Fibroblast of mammary gland (primary cell): ENCODE data around the gene BCL7C.
"Not testable (repeated sequence)": the region's sequence is repeated elsewhere in the genome, so short reads cannot be mapped to it uniquely, and the experiment has no call there.

Experiments used
- DNase-seq: peaks from one replicate; pipeline ENCODE4 v3.0.0-alpha.2; 2010; ENCODE audit warnings: low read depth
- H3K4me3 ChIP-seq: 2 replicates; pipeline ENCODE4 v1.5.1; 2011; ENCODE audit warnings: low read depth, mild to moderate bottlenecking, low read length, moderate library complexity; ENCODE audit not compliant: control insufficient read depth
- TF ChIP-seq, protein P1 (sequence below): conservative IDR thresholded peaks from 2 replicates; pipeline ENCODE4 v1.5.1; 2011; ENCODE audit warnings: low read depth, low read length, inconsistent platforms; ENCODE audit not compliant: control insufficient read depth, insufficient read depth

Gene BCL7C

DNA sequence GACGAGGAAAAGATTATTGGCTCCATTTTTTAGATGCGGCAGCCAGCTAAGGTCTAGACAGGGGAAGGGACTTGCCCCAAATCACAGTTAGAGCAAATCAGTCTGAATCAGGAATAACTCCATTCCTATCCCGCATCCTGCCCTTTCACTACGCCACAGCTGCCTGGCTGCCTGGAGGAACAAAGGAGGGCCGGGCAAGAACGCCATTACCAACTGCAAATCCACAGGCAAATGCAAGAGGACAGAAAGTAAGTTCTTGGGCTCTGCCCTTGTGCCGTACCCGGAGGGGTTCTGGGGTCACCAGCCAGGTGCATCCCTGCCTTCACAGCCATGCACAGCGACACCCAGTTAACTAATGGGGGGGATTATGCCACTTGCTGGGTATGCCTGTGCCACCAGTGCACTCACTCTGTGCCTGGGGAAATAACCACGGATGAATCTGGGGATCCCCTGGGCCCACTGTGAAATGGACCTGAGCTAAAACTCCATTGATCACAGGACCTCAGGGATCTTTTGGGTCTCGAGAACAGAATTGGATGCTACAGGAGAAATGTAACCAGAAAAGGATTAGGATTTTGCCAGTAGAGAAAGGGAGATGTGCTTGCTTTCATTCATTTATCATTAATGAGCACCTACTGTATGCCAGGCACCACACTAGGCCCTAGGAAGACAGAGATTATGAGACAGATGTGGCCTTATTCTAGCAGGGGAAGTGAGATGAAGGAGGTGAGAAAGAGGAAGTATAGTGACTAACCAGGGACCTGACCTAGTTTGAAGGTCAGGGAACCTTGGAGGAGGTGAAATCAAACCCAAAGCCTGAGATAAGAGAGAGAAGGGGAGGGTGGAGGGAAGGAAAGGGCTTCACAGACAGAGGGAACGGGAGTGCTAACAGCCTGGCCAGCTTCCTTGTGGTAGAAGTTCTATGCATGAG lies 17.7 kb downstream of the BCL7C start:
- TF ChIP-seq, protein P1, sequence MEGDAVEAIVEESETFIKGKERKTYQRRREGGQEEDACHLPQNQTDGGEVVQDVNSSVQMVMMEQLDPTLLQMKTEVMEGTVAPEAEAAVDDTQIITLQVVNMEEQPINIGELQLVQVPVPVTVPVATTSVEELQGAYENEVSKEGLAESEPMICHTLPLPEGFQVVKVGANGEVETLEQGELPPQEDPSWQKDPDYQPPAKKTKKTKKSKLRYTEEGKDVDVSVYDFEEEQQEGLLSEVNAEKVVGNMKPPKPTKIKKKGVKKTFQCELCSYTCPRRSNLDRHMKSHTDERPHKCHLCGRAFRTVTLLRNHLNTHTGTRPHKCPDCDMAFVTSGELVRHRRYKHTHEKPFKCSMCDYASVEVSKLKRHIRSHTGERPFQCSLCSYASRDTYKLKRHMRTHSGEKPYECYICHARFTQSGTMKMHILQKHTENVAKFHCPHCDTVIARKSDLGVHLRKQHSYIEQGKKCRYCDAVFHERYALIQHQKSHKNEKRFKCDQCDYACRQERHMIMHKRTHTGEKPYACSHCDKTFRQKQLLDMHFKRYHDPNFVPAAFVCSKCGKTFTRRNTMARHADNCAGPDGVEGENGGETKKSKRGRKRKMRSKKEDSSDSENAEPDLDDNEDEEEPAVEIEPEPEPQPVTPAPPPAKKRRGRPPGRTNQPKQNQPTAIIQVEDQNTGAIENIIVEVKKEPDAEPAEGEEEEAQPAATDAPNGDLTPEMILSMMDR = no peak
- peak overlapping the region; percentile 86 for H3K4me3 ChIP-seq
- DNase-seq = peak; percentile 9

DNA sequence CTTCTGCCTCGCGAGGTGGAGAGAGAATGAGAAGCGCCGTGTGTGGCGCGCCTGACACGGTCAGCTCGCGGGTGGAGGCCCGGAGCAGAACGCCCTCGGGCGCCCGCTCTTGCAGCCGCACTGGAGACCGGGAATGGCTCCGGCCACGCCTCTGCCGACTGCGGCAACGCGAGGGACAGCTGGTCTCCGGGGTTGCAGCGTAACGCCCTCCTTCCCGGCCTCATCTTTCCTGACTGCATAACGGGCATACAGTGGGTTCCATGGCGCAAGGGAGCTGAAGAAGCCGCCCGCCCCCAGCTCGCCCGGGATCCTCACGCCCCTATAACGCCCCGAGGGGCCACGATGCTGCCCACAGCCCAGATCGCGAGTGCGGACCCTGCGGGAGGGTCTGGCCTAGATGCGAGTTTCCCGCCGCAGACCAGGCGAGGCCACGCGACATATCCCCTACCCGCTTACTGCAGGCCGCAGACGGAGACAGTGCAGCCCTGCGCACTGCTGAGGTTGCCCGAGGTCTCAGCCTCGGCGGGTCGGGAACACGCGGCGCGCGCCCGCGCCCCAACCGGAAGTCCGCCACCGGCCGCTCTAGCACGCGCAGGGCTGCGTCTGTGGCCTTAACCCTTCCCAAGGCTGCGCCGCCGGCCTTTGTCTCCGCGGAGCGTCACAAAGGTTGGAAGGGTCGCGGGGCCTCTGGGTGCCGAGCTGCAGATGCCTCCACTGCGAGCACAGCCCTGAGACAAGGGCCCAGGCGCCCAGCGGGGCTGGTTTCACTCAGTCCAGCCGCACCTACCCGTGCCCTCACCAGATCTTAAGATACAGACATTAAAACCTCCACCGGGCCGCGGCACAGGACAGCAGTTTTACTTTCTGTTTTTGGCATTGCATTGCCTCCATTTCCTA lies 18.8 kb downstream of the BCL7C start:
- peak; percentile 86 for DNase-seq
- TF ChIP-seq, protein P1 = no peak
- H3K4me3 ChIP-seq = peak overlapping the region; percentile 86

DNA sequence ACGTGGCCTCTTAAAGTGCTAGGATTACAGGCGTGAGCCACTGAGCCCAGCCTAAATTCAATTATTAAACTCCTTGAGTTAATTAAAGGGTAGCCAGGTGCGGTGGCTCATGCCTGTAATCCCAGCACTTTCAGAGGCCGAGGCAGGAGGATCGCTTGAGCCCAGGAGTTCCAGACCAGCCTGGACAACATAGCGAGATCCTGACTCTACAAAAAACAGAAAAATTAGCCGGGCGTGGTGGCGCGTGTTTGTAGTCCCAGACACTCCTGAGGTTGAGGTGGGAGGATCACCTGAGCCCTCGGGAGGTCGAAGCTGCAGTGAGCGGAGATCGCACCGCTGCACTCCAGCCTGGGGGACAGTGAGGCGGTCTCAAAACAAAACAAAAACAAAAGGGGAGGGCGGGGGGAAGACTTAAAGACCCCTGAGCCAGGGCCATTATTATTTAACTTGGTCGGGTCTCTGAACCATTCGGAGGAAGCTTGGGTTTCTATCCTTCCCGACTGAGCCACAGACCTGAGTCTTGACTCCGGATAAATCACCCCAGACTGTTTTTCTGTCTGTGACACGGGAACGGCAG lies 19.5 kb downstream of the BCL7C start:
- DNase-seq = no peak
- TF ChIP-seq, protein P1 = no peak
- H3K4me3 ChIP-seq = peak overlapping the region; percentile 86

DNA sequence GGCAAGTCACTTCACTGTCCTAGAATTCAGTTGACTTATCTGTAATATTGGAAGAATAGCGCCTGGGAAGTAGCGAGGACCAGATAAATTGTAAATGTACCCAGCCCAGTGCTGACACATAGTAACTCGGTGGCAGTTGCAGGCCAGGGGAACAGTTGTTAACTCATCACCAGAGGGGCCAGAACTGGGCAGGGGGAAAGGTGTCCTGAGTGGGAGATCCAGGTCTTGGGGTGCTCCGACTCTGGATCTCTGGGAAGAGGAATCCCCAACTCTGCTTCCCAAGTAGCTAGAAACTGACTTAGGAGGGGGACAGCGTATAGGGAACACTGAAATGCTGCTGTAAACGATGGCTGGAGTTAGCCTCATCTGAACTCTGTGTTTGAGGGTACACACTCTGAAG lies 23.0 kb downstream of the BCL7C start:
- DNase-seq = no peak

DNA sequence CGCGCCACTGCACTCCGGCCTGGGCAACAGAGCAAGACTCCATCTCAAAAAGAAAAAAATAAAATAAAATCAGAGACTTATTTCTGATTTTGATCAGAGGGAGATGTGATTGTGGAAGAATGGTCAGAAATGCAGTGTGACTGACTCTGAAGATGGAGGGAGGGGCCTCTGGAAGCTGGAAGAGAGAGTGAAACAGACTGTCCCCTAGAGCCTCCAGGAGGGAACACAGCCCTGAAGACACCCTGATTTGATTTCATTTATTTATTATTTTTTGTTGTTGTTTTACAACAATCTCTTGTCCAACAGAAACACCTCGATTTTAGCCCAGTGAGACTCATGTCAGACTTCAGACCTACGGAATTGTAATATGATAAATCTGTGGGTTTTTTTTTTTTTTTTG lies 26.1 kb downstream of the BCL7C start:
- peak; percentile 17 for DNase-seq
- TF ChIP-seq, protein P1 = peak; percentile 23
- no peak overlapping the region for H3K4me3 ChIP-seq

More for the DNA sequence above, 23.0 kb downstream of the BCL7C start:
- TF ChIP-seq, protein P1 = no peak
- H3K4me3 ChIP-seq = no peak overlapping the region

DNA sequence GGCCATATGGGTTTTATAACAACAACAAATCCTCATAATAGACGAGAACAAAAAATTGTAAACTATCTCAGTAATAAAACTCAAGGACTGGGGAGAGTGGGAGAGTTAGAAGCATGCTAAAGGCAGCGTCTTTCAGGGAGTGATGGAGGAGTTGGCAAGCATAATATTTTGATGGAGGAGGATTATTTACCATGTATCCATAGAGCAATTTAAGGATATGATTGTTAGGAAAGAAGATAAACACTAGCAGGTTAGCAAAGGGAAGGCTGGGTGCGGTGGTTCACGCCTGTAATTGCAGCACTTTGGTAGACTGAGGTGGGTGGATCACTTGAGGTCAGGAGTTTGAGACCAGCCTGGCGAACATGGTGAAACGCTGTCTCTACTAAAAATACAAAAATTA lies 27.8 kb downstream of the BCL7C start:
- DNase-seq = no peak
- no peak overlapping the region for H3K4me3 ChIP-seq
- TF ChIP-seq, protein P1 = no peak

DNA sequence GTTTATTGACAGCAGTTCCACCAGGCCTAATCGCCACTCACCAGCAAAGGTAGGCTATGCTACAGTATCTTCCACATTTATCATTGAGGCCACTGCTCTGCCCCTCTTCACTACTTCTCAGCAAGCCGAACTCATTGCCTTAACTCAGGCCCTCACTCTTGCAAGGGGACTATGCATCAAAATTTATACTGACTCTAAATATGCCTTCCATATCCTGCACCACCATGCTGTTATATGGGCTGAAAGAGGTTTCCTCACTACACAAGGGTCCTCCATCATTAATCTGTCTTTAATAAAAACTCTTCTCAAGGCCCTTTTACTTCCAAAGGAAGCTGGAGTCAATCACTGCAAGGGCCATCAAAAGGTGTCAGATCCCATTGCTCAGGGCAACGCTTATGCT lies 30.7 kb downstream of the BCL7C start:
- not testable (repeated sequence) for H3K4me3 ChIP-seq, DNase-seq

DNA sequence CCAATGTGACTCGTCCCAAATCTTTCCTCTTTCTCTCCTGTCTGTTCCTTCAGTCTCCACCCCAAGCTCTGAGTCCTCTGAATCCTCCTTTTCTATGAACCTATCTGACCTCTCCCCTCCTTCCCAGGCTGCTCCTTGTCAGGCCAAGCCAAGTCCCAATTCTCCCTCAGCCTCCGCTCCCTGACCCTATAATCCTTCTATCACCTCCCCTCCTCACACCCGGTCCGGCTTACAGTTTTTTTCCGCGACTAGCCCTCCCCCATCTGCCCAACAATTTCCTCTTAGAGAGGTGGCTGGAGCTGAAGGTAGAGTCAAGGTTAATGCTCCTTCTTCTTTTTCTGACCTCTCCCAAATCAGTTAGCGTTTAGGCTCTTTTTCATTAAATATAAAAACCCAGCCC lies 33.1 kb downstream of the BCL7C start:
- not testable (repeated sequence) for DNase-seq, H3K4me3 ChIP-seq
